ENCODE results near the gene TRDN.

DNA sequence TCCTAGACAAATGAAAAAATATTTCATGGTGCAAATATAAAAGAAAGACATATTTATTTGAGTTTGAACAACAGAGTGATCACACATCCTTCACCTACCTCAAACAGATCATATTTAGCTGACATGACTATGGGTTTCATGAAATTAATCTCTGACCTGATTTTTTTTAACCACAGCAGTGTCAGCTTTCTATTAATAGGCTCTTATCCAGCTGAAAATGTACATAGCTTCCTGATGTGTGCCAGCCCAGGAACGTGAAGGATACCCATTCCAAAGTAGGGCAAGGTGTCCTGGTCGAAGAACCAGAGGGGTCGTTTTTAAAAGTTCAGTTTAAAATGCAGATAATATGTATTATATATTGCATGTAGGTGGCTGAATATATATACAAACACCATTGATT, 19.8 kb downstream of the TRDN start:
- TF ChIP-seq, protein P1, sequence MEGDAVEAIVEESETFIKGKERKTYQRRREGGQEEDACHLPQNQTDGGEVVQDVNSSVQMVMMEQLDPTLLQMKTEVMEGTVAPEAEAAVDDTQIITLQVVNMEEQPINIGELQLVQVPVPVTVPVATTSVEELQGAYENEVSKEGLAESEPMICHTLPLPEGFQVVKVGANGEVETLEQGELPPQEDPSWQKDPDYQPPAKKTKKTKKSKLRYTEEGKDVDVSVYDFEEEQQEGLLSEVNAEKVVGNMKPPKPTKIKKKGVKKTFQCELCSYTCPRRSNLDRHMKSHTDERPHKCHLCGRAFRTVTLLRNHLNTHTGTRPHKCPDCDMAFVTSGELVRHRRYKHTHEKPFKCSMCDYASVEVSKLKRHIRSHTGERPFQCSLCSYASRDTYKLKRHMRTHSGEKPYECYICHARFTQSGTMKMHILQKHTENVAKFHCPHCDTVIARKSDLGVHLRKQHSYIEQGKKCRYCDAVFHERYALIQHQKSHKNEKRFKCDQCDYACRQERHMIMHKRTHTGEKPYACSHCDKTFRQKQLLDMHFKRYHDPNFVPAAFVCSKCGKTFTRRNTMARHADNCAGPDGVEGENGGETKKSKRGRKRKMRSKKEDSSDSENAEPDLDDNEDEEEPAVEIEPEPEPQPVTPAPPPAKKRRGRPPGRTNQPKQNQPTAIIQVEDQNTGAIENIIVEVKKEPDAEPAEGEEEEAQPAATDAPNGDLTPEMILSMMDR (IDR thresholded peaks at IDR 0.05): no peak
- no peak for TF ChIP-seq POLR2A (IDR thresholded peaks at IDR 0.05)

Measured in esophagus squamous epithelium (tissue), 4 donors.